WI38 (cell line): ENCODE measurements around the gene TPP2.

Experiments
- H3K4me3 ChIP-seq: 2 replicates; pipeline ENCODE4 v1.5.1; 2011; ENCODE audit warnings: low read depth, mild to moderate bottlenecking, control low read depth, low read length
- TF ChIP-seq, protein P1 (sequence below): IDR thresholded peaks from 2 replicates; pipeline ENCODE4 v1.5.1; 2012; ENCODE audit warnings: low read depth, mild to moderate bottlenecking, control low read depth, low read length

Gene TPP2

DNA sequence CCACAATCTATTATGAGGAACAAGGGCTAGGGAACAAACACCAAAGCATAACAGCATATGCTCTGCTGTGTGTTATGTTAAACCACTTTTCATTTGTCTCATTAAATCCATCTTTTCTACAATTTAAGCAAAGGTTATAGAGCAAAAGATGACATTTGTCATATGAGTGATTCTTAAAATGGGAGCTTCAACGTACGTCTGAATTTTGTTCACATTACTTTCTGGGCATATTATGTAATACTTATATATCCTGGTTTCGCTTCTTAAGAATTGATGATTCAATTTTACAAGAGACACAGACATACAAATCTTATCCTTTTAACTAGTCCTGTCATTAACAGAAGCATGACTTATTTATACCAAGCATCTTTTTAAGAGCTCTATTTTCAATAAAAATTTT lies 3.3 kb upstream of the TPP2 start:
- TF ChIP-seq, protein P1, sequence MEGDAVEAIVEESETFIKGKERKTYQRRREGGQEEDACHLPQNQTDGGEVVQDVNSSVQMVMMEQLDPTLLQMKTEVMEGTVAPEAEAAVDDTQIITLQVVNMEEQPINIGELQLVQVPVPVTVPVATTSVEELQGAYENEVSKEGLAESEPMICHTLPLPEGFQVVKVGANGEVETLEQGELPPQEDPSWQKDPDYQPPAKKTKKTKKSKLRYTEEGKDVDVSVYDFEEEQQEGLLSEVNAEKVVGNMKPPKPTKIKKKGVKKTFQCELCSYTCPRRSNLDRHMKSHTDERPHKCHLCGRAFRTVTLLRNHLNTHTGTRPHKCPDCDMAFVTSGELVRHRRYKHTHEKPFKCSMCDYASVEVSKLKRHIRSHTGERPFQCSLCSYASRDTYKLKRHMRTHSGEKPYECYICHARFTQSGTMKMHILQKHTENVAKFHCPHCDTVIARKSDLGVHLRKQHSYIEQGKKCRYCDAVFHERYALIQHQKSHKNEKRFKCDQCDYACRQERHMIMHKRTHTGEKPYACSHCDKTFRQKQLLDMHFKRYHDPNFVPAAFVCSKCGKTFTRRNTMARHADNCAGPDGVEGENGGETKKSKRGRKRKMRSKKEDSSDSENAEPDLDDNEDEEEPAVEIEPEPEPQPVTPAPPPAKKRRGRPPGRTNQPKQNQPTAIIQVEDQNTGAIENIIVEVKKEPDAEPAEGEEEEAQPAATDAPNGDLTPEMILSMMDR: no peak
- no peak overlapping the region for H3K4me3 ChIP-seq

DNA sequence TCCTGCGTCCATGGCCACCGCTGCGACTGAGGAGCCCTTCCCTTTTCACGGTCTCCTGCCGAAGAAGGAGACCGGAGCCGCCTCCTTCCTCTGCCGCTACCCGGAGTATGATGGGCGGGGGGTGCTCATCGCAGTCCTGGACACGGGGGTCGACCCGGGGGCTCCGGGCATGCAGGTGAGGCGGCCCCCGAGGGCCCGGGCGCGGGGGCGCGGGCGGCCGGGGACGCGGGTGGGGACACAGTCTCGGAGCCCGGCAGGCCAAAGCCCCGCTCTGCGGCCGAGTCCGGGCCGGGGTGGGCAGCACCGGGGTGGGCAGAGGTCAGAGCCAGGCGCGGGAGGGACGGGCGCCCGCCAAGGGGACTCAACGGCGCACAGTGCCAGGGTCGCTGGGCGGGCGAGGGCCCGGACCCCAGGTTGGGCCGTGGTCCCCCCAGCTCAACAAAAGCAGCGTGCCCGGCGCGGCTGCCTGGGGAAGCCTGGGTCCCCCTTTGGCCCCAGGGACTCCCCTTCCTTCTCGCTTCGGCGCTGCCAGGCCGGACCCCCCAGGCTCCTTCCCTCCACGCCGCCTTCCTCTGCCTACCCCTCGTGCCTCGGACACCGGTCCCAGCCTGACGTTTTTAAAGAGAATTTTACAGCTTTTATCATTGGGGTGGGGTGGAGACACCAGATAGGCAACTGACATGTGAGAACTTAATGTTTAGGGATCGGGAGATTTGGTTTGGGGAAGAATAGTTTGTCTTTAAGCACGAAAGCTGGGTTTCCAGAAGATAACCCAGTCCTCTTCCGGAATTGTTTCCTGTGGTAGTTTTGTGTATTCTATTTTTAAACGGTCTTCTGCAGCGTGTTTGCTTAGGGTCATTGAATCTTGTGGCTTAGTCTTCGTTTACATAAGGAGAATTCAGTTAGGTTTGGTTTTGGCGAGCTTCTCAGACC lies 509 bp downstream of the TPP2 start:
- TF ChIP-seq, protein P1: no peak
- H3K4me3 ChIP-seq: peak overlapping the region; percentile 95

DNA sequence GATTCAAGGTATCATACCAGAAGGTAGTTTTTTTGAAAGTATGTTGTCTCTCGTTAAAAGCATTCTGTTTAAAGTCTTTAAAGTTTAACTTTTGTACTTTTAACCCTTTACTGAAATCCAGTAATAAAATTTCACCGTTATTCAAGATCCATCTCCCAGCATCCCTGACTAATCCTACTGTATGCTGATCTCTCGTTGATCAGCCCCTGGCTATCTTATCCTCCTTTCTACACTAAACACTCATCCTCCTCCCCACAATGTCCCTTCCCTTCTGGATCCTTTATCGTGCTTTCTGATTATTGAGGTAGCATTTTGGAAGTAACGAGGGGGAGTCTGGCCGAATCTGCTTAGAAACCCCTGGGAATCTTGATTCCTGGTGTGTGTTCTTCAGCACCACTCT lies 1.3 kb downstream of the TPP2 start:
- TF ChIP-seq, protein P1: no peak
- peak overlapping the region; percentile 95 for H3K4me3 ChIP-seq

DNA sequence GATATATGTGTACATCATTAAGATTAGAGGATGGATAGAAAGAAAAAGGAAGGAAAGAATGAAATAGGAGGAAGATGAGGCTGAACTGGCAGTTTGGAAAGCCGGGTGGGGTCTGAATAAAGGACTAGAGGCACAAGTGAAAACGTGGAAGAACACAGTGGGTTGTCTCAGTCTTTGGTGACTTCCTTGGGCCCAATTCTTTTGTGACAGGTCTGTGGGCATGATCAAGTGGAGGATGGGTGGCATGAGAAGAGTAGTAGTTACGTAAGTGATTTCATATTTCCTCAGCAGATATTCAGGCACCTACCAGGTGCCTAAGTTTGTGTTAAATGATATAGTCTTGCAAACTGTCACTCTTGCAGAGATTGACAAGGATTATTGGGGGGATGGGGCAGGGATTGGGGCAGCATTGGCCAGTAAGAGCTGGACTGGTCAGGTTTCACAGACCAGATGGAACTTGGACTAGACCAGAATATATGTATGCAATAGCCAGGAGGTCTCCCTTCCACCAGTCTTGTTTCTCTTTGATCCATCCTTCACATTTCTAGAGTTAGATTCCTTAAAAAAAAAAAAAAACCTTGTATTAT lies 2.7 kb downstream of the TPP2 start:
- no peak overlapping the region for H3K4me3 ChIP-seq

DNA sequence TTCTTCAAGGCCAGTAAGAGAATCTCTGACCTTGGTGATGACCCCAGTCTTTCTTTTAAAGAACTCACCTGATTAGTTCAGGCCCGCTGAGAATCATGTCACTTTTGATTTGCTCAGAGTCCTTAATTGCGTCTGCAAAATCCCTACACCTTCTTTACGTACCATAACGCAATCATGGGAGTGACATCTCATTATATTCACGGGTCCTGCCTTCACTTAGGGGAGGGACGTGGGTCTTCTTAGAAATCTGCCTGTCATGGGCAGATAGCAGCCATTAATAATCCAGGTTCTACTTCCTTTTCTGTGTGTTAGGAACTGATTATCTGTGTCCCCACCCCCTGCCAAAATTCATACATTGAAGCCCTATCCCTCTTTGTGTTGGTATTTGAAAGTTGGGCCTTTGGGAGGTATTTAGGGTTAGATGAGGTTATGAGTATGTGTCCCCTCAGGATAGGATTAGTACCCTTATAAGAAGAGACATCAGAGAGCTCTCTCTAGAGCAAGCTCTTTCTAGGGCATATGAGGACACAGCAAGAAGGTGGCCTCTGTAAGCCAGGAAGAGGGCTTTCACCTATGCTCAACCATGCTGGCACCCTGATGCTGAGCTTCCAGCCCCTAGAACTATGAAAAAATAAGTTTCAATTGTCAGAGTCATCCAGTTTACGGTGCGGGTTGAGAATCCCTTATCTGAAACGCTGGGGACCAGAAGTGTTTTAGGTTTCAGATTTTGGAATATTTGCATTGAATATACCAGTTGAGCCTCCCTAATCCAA lies 9.9 kb downstream of the TPP2 start:
- TF ChIP-seq, protein P1: no peak
- H3K4me3 ChIP-seq: no peak overlapping the region

More for the DNA sequence above, 2.7 kb downstream of the TPP2 start:
- TF ChIP-seq, protein P1: no peak

DNA sequence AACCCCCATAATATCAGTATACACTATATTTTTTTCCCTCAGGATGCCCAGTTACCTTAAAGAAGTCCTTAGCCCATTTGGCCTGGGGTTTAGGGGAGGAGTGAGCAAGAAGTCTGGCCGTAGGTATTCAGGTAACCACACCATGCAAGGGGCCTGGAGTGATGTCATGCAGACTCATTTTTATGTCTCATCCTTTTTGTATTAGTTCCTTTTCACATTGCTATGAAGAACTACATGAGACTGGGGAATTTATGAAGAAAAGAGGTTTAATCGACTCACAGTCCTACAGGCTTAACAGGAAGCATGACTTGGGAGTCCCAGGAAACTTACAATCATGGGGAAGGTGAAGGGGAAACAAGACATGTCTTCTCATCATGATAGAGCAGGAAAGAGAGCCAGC lies 12.2 kb downstream of the TPP2 start:
- TF ChIP-seq, protein P1: no peak
- no peak overlapping the region for H3K4me3 ChIP-seq
